ENCODE results near the gene RBM19. TPM values are rescaled to one million over a fixed set of nuclear protein-coding genes. Genes with fewer than 3 reads are reported as not detected.

RBM19 gene
- total RNA-seq, 1 donor from 2014 or later: 36.4 TPM

DNA sequence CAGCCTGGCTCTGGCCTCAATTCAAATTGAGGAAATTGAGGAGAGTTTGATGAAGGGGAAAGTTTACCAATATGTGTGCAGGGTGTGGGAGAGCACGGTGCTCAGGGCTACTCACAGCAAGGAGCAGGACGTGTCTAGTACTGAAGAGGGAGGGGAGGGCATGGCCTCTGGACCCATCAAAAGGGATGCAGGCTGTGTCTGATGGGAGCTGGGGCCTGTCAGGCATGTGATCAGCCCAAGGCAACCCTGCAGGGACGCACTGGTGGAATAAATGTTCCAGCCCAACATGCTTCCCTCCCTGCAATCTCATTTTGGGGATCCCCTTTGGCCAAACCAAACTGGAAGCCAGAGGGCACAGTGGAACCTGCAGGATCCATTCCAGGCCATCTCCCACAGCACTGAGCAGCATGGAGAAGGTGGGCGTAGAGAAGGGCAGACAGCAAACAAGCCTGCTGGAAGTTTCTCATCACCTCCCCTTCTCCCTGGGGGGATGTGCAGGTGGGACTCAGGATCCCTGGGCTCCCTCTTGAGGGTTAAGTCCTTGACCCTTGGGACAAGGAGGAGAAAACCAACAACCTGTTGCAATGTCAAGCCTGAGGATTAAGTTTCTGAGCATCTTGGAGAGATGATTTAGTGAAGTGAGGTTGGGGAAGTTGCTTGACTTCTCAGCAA is 17.8 kb upstream of the RBM19 start:
- Histone ChIP-seq H3K4me1 (no peaks in the 10 kb centered on the region), H3K36me3 (no peaks in the 10 kb centered on the region), H3K27ac (no peak overlapping the region), H3K27me3 (peaks cover 6% of the 10 kb centered on the region), H3K9me3 (no peaks in the 10 kb centered on the region), H3K4me3 (no peak overlapping the region)
- TF ChIP-seq CTCF (IDR thresholded peaks at IDR 0.05): no peak
- intact Hi-C loops (cut with DNase I): loop anchor here (5.0 kb wide), 1 partner anchor 523 kb away; no protein-coding TSS in a partner anchor
- DNase-seq (no peak), ATAC-seq (no peak)

DNA sequence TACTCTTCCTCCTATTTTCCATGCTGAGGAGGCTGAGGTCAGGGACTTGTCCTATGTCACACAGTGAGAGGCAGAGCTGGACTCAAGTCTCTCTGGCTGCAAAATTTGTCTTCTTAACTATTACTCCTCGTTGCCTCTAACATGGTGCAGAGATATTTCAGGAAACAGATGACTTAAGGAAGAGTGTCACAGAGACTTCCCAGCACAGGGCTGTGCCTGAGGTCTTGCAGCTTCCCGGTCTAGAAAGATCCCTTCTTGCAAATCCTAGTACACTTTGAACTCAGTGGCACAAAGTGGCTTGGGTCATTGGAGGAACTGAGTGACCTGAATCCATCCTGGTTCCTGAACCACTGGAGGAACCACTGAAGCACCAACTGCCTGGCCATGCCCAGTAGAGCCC is 17.1 kb upstream of the RBM19 start:
- H3K4me3 ChIP-seq: no peak overlapping the region
- TF ChIP-seq CTCF (IDR thresholded peaks at IDR 0.05): no peak
- DNase-seq (no peak), ATAC-seq (no peak)
- H3K4me1 ChIP-seq: no peaks in the 10 kb centered on the region
- no peaks in the 10 kb centered on the region for H3K36me3 ChIP-seq
- H3K27ac ChIP-seq: no peak overlapping the region
- intact Hi-C loops (cut with DNase I): loop anchor here (5.0 kb wide), 1 partner anchor 524 kb away; no protein-coding TSS in a partner anchor
- H3K9me3 ChIP-seq: no peaks in the 10 kb centered on the region
- peaks cover 9% of the 10 kb centered on the region for H3K27me3 ChIP-seq

- Histone ChIP-seq H3K36me3 (no peaks in the 10 kb centered on the region), H3K9me3 (no peaks in the 10 kb centered on the region), H3K4me1 (no peaks in the 10 kb centered on the region), H3K27me3 (peaks cover 21% of the 10 kb centered on the region), H3K4me3 (no peak overlapping the region), H3K27ac (no peak overlapping the region)
- no peak for TF ChIP-seq CTCF (IDR thresholded peaks at IDR 0.05)
- intact Hi-C loops (cut with DNase I): loop anchor here (5.0 kb wide), 1 partner anchor 525 kb away; no protein-coding TSS in a partner anchor
- no peak for ATAC-seq
- no peak for DNase-seq
These were observed 15.8 kb upstream of the RBM19 start for GRCh38 chr12:113981876-113982275.

- ATAC-seq (peak; percentile 88), DNase-seq (no peak)
- H3K27me3 ChIP-seq: peaks cover 31% of the 10 kb centered on the region
- intact Hi-C loops (cut with DNase I): loop anchor here (5.0 kb wide), 1 partner anchor 527 kb away; no protein-coding TSS in a partner anchor
- H3K9me3 ChIP-seq: no peaks in the 10 kb centered on the region
- H3K27ac ChIP-seq: no peak overlapping the region
- H3K4me1 ChIP-seq: no peaks in the 10 kb centered on the region
- H3K36me3 ChIP-seq: no peaks in the 10 kb centered on the region
- TF ChIP-seq CTCF (IDR thresholded peaks at IDR 0.05): peak; percentile 90
- no peak overlapping the region for H3K4me3 ChIP-seq
These were observed 14.6 kb upstream of the RBM19 start for GRCh38 chr12:113980537-113981337.

DNA sequence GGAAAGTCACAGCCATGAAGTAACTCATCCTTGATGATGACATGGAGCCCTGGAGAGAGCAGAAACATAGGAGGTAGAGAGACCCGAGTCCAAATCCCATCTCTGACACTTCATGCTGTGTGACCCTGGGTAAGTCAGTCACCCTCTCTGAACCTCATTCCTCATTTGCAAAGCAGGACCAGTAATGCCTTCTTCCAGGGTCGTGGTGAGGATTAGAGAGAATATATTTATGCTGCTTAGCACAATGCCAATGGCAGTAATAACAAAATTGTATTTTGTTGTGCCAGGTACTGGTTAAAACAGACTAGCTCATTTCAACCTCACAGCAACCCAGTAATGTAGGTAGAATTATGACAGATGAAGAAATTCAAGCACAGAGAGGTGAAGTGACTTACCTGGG is 13.9 kb upstream of the RBM19 start:
- ATAC-seq: no peak
- Histone ChIP-seq H3K4me1 (no peaks in the 10 kb centered on the region), H3K27me3 (peaks cover 37% of the 10 kb centered on the region), H3K4me3 (no peak overlapping the region), H3K27ac (no peak overlapping the region), H3K36me3 (no peaks in the 10 kb centered on the region), H3K9me3 (no peaks in the 10 kb centered on the region)
- no peak for DNase-seq
- intact Hi-C loops (cut with DNase I): loop anchor here (5.0 kb wide), 1 partner anchor 527 kb away; no protein-coding TSS in a partner anchor
- no peak for TF ChIP-seq CTCF (IDR thresholded peaks at IDR 0.05)

Data from upper lobe of right lung (tissue), 1 donor.